DMS53 treated with DMSO at 0.1 percent for 48 hours (cell line): Measurements from ENCODE around the gene RTF1.
"Not testable (repeated sequence)": the region's sequence is repeated elsewhere in the genome, so short reads cannot be mapped to it uniquely, and the experiment has no call there.

Experiments
- DNase-seq: peaks from one replicate; lab custom pipeline; 2025; ENCODE audit not compliant: unreplicated experiment; lab: John Stamatoyannopoulos, UW

The RTF1 gene

DNA sequence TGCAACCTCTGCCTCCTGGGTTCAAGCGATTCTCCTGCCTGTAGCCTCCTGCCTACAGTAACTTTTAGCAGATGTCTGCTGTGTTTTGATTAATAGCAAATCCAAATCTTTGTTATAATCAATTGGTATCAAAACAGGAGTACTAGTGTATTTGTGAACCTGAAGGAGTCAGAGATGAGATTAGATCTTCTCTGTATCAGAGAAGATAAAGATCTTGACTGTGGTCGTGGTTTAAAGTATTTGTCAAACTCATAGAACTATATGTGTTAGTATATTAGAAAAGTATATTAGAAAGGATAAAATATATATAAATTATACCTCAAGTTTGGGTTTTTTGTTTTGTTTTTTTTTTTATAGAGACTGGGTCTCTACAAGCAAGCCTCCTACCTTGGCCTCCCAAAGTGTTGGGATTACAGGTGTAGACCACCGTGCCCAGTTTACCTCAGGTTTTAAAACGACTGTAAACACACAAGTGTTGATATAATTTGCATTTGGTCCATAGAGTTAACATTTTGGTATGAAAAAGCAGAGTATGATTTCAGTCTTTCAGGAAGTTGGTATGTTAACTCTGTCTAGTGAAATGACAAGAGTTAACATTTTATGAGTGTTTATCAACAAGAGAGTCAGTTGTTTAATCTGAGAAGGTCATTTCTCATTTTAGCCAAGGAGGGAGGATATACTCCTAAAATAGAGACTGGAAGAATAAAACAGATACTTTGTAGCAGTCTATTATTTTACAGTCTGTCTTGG, 18.3 kb downstream of the RTF1 start:
- no peak for DNase-seq

DNA sequence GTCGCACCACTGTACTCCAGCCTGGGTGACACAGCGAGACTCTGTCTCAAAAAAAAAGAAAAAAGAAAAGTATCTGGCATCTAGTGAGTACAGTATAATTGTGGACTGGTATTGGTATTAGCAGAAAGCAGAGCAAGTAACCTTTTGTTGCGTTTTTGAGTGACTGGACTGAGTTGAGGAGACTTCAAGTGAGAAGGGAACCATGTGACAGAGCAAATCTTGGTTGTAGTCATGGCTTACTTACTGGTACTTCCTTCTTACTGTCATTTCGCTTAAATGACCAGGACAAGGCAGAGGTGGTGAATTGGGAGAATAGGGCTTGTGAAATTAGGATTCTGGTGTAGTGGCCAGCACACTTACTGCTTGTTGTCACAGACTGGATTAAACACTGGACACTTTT, 20.6 kb downstream of the RTF1 start:
- DNase-seq, result no peak

DNA sequence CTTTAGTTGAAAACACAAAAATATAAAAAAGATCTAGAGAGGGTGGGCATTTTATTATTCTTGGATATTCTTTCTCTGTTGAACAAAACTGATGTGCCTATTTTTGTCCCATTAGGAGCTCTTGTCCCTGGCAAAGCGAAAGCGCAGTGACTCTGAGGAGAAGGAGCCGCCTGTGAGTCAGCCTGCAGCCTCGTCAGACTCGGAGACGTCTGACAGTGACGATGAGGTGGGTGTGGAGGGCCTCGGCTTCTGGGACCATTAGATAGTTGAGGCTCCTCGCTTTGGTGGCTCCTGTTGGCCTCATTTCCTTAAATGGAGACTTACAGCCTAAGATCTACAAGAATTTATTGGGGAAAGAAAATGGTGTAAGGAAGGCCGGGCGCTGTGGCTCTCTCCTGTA, 21.3 kb downstream of the RTF1 start:
- DNase-seq, result no peak

DNA sequence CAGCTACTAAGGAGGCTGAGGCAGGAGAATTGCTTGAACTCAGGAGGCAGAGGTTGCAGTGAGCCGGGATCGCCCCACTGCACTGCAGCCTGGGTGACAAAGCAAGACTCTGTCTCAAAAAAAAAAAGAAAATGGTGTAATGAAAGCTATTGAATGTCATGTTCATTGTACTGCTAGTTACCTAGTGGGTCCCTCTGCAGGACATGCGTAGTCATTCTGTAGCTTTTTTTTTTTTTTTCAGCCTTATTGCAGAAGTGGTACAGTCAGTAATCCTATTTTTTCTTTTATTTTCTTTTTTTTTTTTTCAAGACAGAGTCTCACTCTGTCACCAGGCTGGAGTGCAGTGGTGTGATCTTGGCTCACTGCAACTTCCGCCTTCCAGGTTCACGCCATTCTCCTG, 21.9 kb downstream of the RTF1 start:
- not testable (repeated sequence) for DNase-seq

DNA sequence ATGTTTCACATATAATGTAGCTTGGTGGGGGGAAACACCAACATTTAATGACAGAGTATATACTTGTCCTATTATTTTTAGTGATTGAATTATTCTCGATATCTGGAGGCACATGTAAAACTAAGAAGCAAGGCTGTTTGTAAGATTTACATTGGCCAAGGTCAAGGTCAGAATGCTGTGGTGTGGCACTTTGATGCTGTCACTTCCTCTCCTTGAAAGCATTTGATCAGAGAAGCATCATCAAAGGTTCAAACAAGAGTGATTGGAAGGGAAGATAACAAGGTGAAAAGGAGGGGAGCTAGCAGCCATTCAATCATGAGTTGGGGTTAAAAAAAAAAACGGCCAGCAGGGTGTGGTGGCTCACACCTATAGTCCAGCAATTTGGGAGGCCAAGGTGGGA, 26.4 kb downstream of the RTF1 start:
- DNase-seq, result no peak

DNA sequence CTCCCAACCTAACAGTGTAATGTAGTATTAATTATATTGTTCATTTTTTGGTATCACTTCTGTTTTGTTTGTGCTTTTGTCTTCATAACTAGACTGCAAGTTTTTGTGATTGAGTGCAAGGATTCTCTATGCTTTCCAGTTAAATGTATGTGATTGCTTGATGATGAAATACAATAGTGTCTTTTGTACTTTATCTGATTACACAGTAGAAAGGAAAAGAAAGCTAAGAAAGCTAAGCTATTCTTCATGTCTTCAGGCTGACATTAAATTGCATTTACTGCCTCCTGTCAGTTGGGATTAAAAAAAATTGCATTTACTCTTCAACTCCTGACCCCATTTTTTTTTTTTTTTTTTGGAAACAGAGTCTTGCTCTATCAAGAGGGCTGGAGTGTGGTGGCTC, 28.5 kb downstream of the RTF1 start:
- no peak for DNase-seq

DNA sequence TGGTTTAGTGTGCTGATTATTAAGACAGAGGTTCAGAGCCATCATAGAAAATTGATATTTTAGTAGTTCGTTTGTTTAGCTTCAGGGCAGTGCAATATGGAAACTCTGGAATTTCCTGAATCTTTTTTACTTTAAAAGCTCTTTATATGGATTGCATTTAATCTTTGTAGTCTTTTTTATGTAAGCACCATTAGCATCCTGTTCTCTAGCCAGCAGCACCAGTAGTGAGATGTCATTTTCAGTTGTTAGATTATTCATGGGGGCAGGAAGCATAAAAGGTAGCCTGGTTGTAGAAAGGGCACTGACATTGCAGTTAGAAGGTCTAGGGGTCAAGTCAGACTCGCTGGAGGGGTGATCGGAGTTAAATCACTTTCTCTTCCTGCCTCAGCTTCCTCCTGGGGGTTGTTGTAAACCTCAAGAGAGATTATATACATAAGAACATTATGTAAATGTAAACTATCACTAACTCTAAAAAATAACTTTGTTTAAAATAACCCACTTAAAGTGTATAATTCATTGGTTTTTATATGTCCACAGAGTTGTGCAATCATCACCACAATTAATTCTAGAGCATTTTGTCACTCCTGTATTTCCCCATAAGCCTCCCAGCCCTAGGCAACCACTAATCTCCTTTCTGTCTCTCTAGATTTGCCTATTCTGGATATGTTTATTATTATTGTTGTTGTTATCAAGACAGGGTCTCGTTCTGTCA, 45.3 kb downstream of the RTF1 start:
- no peak for DNase-seq

DNA sequence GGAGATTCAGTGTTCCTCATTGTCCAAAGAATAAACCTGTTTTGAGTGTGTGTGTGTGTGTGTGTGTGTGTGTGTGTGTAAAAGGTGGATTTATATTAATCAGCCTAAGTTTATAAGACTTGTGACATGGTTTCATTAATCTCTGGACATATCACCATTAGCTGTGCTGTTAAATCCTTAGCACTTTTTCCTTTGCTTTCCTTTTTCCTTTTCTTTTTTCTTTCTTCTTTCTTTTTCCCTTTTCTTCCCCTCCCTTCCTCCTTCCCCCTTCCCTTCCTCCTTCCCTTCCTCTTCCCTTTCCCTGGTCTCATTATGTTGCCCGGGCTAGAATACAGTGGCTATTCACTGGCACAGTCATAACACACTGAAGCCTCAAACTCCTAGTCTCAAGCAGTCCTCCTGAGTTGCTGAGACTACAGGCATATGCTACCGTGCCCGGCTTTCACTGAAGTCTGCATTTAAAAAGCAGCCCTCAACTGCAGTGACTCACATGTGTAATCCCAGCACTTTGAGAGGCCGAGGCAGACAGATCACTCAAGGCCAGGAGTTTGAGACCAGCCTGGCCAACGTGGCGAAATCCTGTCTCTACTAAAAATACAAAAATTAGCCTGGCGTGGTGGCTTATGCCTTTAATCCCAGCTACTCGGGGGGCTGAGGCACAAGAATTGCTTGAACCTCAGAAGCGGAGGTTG, 48.1 kb downstream of the RTF1 start:
- no peak for DNase-seq

DNA sequence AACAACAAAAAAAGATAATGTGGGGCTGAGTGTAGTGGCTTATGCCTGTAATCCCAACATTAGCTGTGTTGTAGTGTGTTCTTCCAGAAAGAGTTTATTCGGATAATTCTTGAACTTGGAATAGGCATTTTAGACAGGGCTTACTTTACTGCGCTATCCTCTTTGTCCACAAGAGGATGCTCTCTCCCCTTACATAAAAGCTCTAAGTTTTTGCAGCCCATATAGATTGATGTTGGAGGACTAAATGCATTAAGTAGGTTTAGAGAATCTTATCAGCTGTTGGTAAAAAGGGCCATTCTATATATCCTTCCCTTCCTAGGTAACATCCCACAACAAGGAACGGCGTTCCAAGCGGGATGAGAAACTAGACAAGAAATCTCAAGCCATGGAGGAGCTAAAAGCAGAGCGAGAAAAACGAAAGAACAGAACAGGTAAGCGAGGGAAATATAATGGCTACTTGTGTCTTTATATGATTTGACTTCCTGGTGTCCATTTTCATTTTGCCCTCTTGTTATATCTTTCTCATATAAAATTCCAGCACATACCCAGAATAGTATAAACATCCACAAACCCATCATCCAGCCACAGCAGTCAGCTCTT, 49.0 kb downstream of the RTF1 start:
- DNase-seq, result peak; percentile 39

DNA sequence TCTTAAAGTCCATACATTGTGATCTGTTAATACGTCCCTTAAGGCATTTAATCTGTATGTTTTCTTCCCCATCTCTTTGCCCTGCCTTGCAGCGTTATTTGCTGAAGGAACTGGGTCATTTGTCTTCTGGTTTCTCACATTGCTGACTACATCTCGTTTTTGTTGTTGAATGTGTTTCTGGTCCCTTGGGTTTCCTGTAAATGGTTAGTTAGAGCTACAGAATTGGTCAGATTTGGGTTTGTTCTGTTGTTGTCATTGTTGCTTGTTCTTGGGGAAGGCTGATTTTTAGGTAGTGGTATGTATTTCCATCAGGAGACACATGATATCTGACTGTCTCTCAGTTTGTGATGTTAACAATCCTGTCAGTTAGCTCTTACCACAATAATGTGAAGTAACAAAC, 49.8 kb downstream of the RTF1 start:
- DNase-seq, result no peak

DNA sequence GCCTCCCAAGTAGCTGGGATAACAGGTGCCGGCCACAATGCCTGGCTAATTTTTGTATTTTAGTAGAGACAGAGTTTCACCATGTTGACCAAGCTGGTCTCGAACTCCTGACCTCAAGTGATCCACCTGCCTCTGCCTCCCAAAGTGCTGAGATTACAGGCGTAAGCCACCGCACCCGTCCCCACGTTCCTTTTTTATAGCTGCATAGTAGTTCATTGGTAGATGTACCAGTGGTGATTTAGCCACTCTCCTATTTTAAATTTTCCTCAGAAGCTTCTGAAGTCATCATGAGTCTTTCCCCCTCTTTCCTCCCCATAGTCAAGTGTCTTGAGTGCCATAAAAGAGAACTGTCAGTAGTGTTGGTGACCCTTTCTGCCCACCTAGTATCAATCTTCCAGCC, 52.7 kb downstream of the RTF1 start:
- not testable (repeated sequence) for DNase-seq

DNA sequence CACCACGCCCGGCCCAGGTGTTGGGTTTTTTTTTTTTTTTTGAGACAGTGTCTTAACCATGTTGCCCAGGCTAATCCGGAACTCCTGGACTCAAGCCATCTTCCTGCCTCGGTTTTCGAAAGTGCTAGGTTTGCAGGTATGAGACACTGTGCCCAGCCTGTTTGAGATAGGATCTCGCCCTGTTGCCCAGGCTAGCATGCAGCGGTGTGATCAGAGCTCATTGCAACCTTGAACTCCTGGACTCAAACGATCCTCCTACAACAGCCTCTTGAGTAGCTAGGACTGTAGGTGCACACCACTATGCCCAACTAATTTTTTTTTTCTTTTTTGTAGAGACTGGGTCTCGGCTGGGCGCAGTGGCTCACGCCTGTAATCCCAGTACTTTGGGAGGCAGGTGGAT, 56.5 kb downstream of the RTF1 start:
- no peak for DNase-seq

DNA sequence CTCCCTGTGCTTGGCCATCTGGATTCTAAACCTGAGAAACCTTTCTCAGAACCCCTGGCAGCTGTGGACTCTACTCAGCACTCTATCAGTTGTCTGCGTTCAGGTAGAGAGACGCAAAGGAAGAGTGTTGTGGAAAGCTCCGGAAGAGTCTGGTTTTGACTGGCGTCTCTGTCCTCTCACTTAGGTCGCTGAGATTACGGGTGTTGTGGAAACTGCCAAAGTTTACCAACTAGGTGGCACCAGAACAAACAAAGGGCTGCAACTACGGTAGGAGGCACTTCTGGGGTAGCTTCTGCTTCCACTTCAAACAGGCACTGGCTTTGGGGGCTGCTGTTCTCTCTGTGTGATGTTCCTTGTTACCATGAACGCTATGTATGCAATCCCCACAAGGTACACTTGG, 57.5 kb downstream of the RTF1 start:
- DNase-seq, result no peak

DNA sequence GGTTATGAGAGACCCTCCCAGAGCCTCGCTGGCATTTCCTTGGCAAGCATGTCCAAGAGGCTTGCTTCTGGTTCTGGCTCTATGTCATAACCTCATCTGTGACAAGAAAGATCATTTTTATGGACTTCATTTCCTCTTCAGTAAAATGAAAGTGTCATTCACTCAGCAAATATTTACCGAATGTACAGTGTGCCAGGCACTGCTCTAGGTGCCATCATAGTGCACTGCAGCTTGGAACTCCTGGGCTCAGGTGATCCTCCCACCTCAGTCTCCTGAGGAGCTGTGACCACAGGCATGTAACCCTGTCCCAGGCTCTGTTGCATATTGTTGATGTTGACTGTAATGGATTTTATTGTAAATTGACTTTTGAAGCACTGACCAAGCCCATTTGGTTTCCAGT, 58.0 kb downstream of the RTF1 start:
- peak; percentile 36 for DNase-seq

DNA sequence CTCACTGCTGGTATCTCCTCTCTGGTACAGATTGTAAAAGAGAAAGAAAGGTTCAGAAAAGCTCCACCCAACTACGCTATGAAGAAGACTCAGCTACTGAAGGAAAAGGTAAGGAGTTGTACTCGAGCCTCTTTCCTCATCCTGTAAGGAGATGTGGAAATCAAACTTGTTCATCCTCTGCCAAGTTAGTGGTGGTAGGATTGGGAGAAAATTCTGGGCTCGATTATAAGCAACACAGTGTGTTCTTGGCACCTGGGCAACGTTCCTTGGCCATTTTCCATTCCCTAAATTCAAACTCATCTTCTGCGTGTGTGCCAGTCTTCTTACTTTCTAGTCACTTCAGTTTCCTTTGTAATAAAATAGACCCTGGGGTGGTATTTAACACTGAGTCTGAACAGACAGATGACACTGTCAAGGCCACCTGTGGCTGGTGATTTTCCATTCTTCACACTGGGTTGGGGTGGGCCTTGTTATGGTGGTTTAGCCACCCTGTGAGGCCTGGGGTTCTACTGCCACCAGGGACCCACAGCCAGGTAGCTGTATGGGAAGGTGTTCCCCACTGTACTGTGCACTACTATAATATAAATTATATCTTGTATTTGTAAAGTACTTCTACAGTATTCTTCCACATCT, 59.6 kb downstream of the RTF1 start:
- no peak for DNase-seq

DNA sequence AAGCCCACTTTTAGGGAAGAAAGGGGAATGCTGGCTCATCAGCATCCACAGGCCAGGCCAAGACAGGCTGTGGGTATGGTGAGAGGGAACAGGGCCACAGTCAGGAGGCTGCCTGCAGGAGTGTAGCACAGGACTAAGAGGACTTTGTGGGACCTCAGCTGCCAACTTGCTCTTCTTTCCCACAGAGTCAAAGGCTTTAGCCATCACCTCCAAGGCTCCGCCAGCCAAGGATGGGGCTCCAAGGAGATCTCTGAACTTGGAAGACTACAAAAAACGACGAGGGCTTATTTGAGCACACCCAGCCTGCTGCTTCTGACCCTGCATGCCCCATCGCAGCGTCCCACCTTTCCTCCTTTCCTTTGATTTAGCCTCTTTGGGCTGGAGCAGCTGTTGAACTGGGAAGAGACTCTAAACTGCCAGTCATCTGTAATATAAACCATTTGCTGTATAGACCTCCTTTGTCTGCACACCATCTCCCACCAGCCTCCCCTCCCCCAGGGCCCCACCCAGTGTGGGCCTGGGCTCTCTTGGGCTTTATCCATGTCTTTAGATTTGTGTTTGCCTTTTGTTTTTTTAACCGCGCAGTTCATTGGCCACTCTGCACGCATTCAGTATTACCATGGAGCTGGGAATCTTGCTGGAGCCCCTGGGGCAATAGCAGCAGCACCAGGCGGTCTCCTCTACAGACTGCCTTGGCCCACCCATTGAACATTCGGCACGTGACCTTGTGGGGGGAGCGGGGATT, 63.7 kb downstream of the RTF1 start:
- no peak for DNase-seq

DNA sequence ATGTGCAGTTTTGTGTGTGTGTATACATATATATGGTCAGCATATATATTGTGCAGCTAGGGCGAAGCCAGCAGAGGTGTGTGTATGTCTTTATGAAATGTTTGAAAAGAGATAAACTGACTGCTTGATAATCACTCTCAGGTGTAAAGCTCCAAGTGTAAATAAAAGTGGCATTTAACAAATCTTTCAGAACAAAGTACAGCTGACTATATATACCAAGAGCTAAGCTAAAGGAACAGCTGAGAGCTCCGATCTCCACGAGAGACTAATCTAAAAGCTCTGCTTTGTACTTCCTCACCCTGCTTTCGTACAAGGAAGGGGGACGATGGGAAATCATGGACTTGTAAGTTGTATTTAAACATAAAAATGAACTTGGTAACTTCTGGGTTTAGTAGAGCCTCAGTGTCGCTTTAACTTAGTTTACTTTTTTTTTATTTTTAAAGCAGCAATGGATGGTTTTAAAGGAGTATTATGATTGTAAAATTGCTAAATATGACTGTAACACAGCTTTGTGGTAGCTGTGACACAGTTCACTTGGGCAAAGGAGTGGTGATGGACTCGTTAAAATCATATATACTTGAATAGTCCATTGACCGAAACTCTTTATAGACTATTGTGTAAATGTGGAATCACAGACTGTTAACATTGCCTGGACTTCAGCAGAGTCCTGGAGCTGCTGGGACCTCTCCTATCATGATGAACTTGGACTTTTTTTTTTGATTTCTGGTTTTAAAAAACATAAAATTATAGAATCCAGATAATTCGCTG, 65.4 kb downstream of the RTF1 start:
- no peak for DNase-seq

DNA sequence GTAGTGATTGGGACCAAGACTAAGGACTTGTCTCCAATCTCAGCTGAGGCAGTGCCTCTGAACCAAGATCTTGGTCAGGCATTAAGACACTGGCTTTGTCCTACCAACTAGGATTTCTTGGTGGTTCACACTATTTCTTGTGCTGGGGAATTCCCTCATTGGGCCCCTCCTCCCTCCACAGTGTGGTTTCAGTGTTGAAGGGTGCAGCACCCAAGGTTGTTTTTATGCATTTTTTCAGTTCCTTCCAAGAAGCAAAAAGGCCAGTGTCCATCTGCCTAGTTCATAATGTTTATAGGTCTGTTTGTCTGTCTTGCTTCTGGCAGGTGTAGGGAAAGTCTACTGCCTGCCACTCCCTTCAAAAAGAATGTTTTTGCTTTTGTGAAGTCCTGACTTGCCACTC, 66.2 kb downstream of the RTF1 start:
- DNase-seq, result no peak

DNA sequence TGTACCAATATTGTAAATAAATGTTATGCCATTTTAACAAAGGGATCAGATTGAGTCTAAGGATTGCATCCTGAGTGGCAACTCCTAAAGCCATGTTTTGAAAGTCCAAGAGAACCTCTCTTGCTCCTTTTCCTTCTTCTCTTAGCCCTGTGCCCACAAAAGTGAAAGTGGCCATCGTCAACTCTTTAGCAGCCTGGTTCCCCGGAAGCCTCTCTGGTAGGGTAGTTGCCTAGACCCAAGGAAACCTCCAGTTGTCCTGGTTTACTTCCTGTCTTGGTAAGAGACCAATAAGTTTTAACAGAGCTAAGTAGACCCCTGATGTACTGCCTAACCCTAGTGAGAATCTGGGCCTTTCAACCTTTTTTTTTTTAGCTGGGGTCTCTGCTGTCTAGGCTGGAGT, 66.6 kb downstream of the RTF1 start:
- no peak for DNase-seq
